22Rv1 (cell line): Measurements from ENCODE around the gene COMMD10.

Experiments
- H3K27ac ChIP-seq: fragments of 450-650 bp; 2 replicates; pipeline ENCODE4 v1.5.1; 2017
- ZFX ChIP-seq: fragments of 450-650 bp; IDR thresholded peaks from 2 replicates; pipeline ENCODE4 v1.6.1; 2017; ENCODE audit warnings: antibody characterized with exemption, borderline replicate concordance
- TF ChIP-seq, protein P1 (sequence below): fragments of 450-650 bp; IDR thresholded peaks from 2 replicates; pipeline ENCODE4 v1.5.1; 2017; ENCODE audit warnings: mild to moderate bottlenecking

Gene COMMD10

DNA sequence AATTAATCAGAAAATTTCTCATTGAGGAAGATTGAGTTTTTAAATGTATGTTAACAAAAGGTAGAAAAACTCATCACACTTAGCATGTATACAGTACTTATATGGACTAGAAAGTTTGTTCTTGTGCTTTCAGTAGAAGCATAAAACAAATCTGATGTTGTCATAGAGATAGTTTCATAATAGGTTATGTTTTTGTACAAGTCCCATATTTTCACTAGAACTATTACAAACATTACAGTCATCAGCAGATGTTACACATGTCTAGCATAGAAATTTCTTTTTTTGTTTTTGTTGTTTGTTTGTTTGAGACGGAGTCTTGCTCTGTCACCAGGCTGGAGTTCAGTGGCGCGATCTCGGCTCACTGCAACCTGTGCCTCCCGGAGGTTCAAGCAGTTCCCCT is 131.4 kb downstream of the COMMD10 start:
- no peak for TF ChIP-seq ZFX
- TF ChIP-seq, protein P1, sequence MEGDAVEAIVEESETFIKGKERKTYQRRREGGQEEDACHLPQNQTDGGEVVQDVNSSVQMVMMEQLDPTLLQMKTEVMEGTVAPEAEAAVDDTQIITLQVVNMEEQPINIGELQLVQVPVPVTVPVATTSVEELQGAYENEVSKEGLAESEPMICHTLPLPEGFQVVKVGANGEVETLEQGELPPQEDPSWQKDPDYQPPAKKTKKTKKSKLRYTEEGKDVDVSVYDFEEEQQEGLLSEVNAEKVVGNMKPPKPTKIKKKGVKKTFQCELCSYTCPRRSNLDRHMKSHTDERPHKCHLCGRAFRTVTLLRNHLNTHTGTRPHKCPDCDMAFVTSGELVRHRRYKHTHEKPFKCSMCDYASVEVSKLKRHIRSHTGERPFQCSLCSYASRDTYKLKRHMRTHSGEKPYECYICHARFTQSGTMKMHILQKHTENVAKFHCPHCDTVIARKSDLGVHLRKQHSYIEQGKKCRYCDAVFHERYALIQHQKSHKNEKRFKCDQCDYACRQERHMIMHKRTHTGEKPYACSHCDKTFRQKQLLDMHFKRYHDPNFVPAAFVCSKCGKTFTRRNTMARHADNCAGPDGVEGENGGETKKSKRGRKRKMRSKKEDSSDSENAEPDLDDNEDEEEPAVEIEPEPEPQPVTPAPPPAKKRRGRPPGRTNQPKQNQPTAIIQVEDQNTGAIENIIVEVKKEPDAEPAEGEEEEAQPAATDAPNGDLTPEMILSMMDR, result no peak

DNA sequence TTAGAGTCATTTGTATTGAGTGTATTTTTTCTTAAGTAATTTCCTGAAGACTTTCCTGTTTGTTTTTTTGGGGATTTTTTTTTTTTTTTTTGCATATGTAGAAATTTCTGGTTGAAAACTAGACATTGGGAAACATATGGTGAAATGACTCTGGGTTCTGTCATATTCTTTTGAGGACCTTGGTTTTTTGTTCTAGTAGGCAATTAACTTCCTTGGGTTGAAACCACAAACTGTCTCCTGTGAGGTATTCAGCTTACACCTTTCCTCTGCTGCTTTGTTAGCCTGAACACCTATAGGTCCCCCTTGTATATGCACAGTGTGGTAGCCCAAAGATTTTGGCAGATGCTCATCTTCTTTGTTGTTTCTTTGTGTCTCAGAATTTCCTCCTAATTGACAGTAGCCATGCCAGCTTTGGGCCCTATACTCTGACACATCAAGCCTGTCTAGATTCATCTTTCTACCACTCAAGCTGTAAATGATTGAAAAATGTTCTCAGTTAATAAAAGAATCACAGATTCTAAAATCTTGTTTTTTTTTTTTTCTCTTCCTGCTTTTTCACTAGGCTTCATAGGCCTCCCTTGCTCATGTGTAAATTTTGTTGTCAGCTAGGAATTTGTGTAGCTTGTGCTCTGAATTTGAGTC is 140.6 kb downstream of the COMMD10 start:
- no peak overlapping the region for H3K27ac ChIP-seq
- no peak for TF ChIP-seq ZFX
- TF ChIP-seq, protein P1, result no peak

More for the DNA sequence above, 131.4 kb downstream of the COMMD10 start:
- no peak overlapping the region for H3K27ac ChIP-seq

DNA sequence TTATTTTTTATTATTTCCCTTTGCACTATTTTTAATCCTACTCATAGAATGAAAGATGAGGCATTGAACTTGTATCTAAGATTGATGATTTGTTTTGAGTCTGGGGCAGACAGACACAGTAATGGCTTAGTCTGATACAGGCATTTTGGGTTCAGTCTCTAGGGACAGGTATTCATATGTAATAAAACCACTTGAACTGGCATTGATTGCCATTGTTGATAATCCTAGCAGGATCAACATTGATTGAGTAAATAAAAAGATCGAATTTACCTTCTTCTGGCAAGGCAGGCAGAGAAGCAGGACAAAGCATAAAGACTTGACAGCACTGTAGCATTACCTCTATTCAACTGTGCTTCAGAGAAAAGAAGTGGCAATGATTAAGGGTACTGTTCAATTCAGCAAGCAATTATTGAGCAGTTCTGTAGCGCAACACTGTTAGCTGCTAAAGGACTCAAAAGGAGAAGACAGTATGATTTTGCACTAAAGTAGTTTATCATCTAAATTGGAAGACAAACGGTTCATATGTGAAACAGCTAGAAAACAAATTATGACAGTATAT is 144.4 kb downstream of the COMMD10 start:
- TF ChIP-seq ZFX, result no peak
- TF ChIP-seq, protein P1, result no peak
- H3K27ac ChIP-seq, result no peak overlapping the region

DNA sequence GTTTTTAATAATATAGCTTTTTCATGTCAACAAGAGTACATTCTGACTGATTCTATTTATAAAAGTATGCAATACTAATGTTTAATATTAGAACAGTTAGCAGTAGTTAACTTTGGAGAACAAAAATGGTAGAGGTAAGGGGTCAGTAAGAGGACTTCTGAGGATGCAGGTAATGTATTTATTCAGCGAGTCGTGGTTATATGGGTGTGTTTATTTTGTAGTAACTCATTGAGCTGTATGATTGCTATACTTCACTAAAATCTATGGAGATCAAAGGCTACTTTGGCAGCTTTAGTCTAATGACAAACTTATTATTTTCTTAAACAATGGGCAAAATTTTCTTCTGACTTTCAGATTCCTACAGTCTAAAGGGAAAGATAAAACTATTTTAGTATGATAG is 146.5 kb downstream of the COMMD10 start:
- TF ChIP-seq, protein P1, result no peak
- TF ChIP-seq ZFX, result no peak
- no peak overlapping the region for H3K27ac ChIP-seq

DNA sequence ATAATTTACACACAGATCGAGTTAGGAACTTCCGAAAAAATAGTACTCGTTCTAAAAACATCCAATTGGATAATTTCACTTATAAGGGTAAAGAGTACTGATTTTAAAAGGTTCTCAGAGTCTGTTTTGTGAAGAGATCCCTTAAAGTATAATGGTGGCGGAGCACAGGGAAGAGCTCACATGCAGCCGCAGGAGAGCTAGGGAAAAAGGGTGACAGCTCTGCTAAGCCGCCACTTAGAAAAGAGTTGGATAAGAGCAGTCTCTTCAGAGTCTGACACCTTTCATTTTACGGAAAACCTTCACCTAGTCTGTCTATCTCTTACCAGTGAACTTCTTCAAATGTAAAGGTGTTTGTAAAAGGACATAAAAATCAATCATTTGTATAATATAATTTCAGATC is 149.9 kb downstream of the COMMD10 start:
- H3K27ac ChIP-seq, result no peak overlapping the region
- TF ChIP-seq, protein P1, result no peak
- TF ChIP-seq ZFX, result no peak

- no peak overlapping the region for H3K27ac ChIP-seq
- no peak for TF ChIP-seq ZFX
- TF ChIP-seq, protein P1, result peak; percentile 34
Measured at GRCh38 chr5:116237917-116238500, 153.2 kb downstream of the COMMD10 start.

- TF ChIP-seq, protein P1, result no peak
- TF ChIP-seq ZFX, result no peak
- no peak overlapping the region for H3K27ac ChIP-seq
Measured at GRCh38 chr5:116242343-116242742, 157.5 kb downstream of the COMMD10 start.
